HG02678 (cell line): ENCODE data around the gene CCSAP.
"Not testable (repeated sequence)": the region's sequence is repeated elsewhere in the genome, so short reads cannot be mapped to it uniquely, and the experiment has no call there.

Experiments
- ATAC-seq: cut with Tn5 transposase; IDR thresholded peaks from one replicate; pipeline ENCODE4 v1.9.1; 2021; ENCODE audit warnings: mild to moderate bottlenecking, moderate library complexity; ENCODE audit not compliant: unreplicated experiment

The CCSAP gene

DNA sequence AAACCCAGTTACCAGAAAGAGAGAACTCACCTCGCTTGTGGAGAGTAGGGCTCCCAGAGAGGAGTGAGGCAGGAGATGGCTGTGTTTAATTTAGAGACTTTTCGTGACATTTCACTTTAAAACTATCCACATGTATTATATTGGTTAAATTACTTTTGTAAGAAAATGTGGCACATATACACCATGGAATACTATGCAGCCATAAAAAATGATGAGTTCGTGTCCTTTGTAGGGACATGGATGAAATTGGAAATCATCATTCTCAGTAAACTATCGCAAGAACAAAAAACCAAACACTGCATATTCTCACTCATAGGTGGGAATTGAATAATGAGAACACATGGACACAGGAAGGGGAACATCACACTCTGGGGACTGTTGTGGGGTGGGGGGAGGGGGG lies 51.2 kb downstream of the CCSAP start:
- ATAC-seq, result not testable (repeated sequence)

DNA sequence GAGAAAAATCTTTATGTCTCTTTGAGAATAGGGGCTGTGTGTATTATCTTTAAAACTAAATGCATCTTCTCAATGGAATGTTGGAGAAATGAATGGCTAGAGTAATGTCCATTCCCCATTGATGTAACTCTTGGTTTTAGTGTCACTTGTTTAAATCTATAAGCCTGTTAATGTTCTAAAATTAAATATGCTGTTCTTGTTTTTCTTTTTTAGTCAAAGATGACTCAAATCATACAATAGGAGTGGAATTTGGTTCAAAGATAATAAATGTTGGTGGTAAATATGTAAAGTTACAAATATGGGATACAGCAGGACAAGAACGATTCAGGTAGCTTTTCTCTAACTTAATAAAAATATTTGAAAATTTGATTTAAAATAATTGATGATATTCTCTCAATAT lies 54.3 kb downstream of the CCSAP start:
- ATAC-seq, result no peak

DNA sequence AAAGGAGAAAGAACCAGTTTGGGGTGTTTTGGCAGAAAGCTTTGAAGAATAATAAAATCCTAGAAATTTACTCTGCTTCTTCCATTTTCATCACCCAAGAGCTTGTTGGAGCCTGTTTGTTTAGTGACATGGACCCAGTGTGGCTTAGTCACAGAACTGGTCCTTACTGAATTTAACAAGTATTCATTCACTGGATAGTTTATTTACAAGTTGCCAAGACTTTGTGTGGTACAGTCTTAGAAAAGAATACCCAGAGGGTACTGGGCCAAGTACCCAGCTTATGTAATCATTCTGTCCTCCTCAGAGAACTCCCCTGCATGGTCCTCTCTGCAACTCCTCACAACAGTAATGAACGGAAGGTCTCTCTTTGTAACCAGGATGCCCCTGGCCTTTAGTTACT lies 55.6 kb downstream of the CCSAP start:
- ATAC-seq, result no peak

DNA sequence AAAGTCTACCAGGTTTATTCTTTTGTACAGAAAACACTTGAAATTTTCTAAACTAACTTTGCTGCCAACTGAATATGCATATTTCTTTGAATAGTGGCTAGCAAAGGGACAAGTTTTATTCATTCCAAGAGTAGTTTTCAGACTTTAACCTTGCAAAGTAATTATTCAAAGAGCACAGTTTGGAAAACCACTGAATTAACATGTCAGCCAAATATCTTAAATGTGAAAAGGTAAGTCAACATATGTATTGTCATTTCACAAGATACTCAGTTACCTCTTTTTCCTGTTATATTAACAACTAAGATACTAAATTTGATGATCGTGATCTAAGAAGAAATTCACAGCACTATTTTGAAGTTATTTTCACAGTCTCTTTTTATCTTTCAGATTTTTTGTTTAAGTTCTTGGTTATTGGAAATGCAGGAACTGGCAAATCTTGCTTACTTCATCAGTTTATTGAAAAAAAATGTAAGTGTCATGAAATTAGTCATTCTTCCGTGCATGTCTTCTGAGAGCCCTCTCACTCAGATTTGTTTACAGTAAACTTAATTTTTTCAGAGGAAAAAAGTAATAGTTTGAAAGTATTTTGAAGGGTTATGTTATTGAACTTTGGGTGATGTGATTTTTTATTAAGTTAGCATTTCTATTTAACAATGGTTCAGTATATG lies 56.6 kb downstream of the CCSAP start:
- ATAC-seq, result no peak

DNA sequence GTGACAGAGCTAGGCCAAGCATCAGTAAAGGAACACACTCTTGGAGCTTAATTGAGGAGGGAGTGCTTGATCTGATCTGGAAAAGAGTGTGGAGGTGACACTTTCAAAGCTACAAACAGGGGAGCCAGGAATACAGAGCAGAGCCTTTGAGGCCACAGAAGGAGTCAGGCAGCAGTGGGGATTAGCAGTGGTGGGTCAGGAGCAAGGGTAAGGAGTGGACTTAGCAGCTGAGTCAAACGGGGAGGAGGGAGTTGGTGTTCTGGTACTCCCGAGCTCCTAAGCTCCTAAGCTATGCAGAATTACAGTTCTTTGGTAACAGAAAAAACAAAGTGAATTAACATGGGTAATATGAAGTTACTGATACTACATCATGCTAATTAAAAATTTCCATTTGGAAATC lies 57.4 kb downstream of the CCSAP start:
- ATAC-seq, result no peak

DNA sequence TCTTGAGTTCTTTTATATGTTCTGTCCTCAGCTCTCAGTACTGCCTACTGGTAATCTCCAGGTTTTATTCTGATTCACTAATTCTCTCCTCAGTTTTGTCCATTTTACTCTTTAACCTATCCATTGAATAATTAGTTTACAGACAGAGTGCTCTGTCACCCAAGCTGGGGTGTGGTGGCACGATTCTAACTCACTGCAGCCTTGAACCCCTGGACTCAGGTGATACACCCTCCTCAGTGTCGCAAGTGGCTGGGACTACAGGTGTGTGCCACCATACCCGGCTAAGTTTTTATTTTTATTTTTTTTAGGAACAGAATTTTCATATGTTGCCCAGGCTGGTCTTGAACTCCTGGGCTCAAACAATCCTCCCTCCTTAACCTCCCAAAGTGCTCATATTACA lies 58.0 kb downstream of the CCSAP start:
- no peak for ATAC-seq

DNA sequence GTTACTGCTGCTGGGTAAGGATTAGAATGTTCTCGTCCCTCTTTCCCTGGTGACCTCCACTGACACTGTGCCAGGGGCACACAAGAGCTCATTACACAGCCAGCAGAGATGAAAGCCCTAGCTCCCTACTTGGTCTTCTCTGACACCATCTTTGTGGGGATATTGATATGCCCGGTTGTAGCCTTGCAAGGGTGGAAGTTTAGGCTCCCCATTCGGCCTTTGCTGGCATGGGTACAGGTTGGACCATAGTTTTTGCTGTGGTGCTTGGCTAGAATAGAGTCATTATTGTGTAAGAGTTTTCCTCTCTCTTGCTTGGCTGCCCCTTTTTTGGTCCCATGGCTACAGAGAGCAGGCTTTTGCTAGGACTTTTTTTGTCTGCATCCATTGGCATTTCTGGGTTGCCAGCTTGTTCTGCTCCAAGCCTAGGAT lies 59.6 kb downstream of the CCSAP start:
- no peak for ATAC-seq

DNA sequence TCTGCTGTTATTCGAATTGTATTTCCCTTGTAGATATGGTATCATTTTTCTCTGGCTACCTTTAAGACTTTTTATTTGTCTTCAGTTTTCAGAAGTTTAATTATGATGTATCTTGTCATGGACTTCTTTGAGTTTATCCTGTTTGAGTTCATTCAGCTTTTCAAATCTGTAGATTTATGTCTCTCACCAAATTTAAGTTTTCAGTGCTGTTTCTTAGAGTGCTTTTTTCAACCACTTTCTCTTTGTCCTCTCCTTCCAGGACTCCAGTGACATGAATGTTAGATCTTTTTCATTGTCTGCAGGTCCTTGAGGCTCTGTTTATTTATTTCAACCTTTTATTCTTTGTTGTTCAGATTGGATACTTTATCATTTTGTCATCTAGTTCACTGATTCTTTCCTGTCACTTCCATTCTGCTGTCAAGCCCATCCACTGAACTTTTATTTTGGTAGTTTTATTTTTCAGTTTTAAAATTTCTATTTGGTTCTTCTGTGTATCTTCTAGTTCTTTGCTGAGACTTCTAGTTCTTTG lies 60.5 kb downstream of the CCSAP start:
- no peak for ATAC-seq

DNA sequence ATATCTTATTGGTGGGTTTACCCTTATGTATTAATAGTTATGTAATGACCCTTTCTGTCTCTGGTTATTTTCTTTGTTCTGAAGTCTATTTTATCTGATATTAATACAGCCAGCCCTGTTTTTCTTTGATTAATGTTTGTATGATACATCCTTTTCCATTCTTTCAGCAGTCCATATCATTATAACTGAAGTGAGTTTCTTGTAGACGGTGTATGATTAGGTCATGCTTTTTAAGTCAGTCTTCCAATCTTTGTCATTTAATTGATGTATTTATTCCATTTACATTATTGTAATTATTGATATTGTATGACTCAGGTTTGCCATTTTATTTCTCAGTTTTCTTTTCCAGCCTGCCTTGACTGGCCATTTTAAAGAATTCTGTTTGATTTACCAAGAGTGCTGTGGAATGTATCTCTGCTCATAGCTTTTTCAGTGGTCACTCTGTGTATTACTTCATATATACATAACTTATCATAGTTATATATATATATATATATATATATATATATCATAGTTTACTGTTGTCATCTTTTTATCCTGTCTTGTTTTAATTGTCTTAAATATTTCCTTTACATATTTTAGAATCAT lies 61.4 kb downstream of the CCSAP start:
- no peak for ATAC-seq

DNA sequence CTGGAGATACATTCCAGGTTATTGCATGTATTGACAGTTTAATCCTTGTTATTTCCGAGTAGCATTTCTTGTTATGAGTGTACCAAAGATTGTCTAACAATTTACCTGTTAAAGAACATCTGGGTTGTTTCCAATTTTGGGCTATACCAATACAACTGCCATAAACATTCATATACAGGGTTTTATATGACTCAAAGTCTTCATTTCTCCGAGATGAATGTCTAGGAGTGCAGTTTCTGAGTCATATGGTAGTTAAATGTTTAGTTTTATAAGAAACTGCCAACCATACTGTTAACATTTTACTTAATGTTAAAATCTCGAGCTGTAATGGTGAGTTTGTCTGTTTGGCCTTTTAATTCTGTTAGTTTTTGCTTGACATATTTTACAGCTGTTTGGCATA lies 61.9 kb downstream of the CCSAP start:
- no peak for ATAC-seq

DNA sequence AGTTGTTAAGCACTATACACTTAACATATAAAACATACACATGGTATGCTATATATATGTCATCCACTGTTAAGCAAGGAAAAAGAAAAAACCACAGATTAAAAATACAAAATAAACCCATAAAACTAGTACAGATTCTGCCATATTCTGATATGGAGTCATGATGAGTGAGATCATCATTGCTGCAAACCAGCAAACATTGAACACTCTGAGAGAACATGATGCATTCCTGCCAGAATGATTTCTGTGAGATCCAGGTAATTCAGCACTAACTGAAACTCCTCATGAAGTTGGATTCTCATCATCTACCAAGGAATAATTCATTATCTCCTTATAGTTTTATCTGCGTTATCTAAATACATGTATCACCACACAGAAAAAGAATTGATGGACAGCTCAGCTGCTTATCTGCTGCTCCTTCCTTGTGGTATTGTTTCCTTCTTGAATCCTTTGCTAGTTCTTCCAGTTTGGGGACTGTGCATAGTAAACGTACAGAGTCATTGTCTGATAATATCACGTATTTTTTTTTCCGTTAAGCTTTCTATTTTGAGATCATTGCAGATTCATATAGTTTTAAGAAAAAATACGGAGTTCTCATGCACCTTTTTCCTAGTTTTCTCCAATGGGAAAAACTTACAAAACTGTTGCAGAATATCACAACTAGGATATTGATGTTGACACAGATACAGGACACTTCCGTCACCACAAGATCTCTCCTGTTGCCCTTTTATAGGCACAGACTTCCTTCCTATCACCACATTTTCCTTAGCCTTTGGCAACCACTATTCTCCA lies 62.6 kb downstream of the CCSAP start:
- ATAC-seq, result no peak

DNA sequence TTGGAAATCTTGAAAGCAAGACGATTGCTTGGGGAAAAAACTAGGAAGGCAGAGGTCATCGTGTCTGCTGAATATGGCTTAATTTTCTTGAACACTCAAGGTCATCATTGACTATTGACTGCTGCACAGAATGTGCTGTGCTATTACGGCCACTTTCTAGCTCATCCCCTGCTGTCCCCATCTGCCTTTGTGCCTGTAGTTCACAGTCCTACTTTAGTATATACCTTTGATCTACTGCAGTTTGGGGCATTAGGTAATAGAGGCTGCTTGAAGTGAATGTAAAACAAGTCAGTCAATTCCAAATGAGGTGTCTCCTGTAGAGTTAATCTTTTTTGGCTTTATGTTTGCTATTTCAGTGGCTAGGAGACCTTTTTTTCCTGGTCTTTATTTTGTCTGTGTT lies 63.6 kb downstream of the CCSAP start:
- no peak for ATAC-seq

DNA sequence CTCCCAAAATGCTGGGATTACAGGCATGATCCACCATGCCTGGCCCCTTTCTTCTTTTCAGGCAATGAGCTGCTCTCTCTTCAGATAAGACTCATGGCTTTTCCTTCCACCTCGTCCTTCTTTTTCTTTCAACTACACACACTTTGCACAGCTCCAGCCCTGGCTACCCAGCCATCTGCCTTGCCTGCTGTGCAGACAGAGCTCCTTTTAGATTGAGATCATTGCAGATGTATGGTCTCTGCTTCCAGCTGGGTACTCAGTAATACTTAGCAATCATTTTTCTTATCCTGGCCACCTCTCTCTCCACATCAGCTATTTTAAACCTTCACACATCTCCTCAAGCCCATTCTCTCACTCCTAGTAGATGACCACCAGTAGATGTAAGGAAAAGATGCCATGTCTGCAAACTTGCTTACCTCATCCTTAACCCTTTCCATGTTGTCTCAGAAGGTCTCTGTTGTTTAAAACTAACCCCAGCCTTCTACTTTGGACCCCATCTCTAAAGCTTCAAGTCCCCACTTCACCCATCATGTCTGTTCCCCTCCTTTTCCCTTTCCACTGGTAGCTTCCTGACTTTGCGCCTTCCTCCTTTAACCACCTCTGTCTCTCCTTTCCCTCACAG lies 64.6 kb downstream of the CCSAP start:
- no peak for ATAC-seq

DNA sequence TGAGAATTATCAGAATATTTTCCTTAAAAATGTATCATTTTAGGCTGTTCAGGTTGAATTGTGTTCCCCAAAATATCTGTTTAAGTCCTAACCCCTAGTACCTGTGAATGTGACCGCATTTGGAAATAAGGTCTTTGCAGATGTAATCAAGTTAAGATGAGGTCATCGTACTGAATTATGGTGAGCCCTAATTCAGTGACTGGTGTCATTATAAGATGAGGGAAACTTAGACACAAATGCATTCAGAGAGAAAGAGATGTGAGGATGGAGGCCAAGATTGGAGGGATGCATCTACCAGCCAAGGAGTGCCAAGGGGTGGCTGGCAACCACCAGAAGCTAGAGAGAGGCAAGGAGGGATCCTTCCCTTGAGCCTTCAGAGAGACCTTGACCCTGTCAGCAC lies 67.8 kb downstream of the CCSAP start:
- no peak for ATAC-seq

DNA sequence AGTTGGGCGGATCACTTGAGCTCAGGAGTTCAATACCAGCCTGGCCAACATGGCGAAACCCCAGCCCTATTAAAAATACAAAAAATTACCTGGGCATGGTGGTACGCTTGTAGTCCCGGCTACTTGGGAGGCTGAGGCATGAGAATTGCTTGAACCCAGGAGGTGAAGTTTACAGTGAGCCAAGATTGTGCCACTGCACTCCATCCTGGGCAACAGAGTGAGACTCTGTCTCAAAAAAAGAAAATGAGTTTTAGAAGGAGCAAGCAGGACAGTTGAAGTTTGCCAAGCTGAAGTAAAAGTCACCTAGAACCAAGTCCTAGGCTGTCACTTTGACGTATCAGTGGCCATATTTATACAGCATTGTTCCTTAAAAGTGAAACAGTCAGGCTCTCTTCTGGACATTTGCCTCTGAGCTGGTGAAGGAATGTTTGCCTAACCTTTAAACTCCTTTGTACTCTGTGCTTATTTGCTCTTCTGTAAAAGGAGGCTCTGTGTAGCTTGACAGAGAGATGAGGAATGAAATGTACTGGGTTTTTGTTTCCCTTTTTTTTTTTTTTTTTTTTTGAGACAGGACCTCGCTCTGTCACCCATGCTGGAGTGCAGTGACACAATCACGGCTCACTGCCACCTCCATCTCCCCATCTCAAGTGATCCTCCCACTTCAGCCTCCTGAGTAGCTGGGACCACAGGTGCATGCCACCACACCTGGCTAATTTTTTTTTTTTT lies 69.2 kb downstream of the CCSAP start:
- no peak for ATAC-seq

DNA sequence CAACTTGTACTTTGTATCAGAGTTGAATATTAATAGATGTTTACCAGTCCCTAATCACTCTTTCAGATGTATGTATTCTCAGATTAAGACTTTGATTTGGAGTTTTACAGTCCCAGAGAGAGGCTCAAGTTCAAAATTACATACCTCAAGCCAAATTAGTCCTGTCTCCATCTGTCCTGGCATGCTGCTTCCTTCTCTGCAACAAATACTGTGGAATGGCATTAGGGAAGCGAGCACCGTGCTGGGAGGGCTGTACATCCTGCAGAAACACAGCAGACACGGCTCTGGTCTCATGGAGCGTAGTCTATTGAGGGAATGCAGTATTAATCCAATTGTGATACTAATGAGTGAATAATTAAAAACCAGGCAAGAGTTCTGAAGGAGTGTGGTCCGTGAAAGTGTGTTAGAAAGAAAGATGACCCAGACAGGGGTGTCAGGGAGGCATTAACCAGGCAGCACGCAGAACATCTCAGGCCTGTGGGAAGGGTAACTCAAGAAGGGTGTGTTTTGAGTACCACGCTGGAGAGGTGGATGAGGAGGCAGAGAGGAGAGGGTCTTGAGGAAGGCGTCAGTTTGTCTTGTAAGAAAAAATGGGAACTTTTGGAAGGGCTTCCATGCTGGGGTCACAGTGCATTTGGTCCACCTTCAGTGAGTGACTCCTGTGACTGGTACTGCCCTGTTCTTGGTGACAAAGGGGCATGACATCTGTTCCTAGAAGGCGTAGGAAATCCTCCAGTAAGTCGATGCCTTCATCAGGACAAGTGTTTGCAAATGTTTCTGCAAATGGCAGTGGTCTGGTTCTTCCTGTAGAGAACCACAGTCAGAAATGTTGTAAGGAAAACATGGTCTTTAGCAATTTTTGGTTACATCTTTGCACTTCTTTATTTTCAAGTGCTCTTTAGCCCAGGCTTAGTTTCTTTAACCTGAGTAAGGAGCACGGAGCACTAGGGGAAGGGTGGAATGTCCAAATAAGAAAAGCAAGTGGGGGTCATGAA lies 70.4 kb downstream of the CCSAP start:
- ATAC-seq, result no peak

DNA sequence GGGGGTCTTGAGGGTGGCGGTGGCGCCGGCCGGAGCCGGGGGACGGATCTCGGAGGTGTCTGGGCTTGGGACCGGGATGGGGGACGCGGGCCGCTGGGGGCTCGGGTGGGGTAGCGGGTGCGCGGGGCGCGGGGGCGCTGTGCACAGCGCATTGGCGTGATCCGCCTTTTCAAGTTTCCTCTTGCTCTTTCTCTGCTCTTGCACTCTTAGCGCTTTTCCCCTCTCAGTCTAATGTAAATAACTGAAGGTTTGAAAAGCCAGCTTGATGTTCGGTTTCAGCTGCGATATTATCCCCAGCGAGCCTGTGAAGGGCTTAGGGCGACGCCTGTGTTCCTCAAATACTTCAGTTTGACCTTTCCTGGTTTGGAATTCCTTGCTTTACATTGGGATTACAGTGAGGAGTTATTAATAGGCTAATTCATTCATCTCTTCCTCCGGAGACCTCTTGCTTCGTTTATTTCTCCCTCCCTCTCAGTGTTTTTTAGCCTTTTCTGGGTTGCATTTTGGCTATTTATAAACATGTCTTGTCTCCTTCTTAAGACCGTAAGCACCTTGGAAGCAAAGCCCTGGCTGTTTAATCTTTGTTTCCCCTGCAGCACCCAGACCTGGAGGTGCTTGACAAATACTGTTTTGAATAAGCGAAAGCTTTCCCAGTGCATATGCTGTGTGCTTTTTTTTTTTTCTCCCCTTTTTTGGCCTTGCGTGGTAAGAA lies 71.2 kb downstream of the CCSAP start:
- ATAC-seq, result peak; percentile 41
